Upper lobe of left lung (tissue), 4 donors: ENCODE results near the gene ANKRD44.

ENCODE experiments used
- CTCF ChIP-seq, 6 experiments: fragments of 450-650 bp in 4 of 6; fragments of 200-600 bp in 2 of 6; sonication (generic) in 2 of 6; IDR thresholded peaks; one replicate each; pipeline ENCODE4 v1.5.1; 2016 to 2019; ENCODE audit warnings: antibody characterized with exemption in 6 of 6
- POLR2AphosphoS5 ChIP-seq, 2 donors: sonication (generic); formaldehyde crosslinking; IDR thresholded peaks; one replicate each; pipeline ENCODE4 v1.5.1; 2017; ENCODE audit warnings: antibody characterized with exemption in 2 of 2

- TF ChIP-seq CTCF (IDR thresholded peaks at IDR 0.05) (no peak), POLR2AphosphoS5 (IDR thresholded peaks at IDR 0.05) (no peak)
Observed at GRCh38 chr2:197137826-197138477, 172.6 kb downstream of the ANKRD44 start.
